CD4-positive, alpha-beta T cell treated with Interferon gamma for 1 hour (primary cell): ENCODE data around the gene CHD5.

Source experiments
- DNase-seq: peaks from one replicate; pipeline ENCODE4 v3.0.0-alpha.2; 2020

Gene CHD5

DNA sequence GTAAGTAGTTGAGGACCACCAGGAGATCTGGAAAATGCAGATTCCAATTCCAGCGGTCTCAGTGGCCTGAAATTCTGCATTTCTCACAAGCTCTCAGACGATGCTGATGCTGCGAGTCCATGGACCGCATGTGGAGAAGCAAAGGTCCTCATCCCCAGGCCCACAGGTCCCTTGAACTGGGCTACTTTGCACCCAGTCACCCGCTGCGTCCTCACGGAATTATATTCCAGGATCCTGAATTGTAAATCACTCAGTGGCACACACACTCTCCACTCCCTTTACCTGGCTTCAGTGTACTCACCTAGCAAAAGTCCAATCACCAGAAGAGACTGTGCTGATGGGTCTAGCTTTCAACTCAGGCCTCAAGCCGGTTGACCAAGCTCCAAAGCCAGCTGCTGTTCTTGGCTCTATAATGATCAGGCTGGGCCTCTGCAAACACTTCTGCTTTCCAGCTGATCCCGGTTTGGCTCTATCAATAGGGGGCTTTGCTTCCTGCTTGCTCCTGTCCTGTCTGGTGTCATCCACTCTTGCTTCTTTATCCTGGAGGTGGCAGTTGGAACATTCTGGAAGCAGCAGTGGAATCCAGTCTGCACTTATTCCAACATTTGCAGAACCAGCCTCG is 20.2 kb upstream of the CHD5 start:
- DNase-seq, result no peak

GRCh38 chr1:6199298-6200187 is 19.4 kb upstream of the CHD5 start, which contains the start of gene RPL22:
TSS of gene RPL22 (minus strand) at chr1:6199595. CDS start at chr1:6199573, 22 bp downstream.
- DNase-seq, result peak; percentile 97

- DNase-seq, result no peak
Measured at GRCh38 chr1:6198646-6199297, 18.7 kb upstream of the CHD5 start.

GRCh38 chr1:6197746-6198427 is 17.8 kb upstream of the CHD5 start:
- no peak for DNase-seq

DNA sequence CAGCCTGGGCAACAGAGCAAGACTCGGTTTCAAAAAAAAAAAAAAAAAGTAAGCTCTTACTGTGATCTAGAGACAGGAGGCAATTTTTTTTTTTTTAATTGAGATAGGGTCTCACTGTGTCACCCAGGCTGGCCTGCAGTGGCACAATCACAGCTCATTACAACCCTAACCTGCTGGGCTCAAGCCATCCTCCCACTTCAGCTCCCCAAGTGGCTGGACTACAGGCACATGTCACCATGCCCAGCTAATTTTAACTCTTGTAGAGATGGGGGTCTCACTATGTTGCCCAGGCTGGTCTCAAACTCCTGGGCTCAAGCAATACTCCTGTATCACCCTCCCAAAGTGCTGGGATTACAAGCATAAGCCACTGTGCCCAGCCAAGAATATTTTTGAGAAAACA is 11.8 kb upstream of the CHD5 start:
- no peak for DNase-seq

DNA sequence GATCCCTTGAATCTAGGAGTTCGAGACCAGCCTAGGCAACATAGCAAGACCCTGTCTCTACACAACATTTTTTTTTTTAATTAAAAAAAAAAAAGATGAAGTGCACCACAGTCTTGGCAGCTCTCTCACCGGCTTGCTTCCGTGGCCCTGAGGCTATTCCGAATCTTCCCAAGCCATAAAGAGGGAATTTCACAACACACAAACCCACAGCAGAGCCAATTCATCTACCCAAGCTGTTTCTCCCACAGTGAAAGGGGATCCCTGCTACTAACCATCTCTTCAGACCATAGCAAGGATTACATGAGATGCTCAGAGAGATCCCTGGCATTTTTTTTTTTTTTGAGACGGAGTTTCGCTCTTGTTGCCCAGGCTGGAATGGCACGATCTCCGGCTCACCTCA is 8.3 kb upstream of the CHD5 start:
- DNase-seq, result no peak

DNA sequence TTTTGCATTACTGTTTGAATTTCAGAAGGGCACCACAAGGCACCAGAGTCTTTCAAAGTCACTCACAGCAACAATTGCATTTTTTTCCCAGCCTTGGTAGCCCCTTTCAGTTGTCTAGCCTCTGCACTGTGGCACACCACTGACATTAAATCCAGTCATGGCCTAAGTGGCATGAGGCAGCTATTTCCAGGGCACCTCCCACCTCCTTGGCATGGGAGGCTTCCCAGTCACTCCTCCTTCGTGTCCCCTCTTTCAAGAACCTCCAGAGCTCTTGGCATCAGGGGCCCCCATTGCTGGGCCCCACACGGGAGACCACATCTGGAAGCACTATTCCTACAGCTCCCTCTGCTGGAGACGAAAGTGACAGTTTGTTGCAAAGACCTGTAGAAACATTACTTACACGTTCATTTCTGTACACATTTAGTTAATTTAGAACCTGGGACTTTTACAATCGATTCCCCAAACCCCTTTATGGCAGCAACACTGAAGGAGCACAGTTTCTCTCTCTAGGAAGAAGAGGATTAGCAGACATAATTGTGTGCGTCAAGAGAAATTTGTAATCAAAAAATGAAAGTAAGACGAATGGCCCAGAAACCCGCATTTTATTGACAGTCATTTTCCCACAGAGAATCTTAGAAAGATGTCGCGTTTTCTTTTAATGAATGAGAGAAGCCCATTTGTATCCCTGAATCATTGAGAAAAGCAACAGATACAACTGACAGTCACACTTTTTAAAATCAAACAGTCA is 5.7 kb upstream of the CHD5 start:
- no peak for DNase-seq

GRCh38 chr1:6185151-6185550 is 5.0 kb upstream of the CHD5 start:
- no peak for DNase-seq

DNA sequence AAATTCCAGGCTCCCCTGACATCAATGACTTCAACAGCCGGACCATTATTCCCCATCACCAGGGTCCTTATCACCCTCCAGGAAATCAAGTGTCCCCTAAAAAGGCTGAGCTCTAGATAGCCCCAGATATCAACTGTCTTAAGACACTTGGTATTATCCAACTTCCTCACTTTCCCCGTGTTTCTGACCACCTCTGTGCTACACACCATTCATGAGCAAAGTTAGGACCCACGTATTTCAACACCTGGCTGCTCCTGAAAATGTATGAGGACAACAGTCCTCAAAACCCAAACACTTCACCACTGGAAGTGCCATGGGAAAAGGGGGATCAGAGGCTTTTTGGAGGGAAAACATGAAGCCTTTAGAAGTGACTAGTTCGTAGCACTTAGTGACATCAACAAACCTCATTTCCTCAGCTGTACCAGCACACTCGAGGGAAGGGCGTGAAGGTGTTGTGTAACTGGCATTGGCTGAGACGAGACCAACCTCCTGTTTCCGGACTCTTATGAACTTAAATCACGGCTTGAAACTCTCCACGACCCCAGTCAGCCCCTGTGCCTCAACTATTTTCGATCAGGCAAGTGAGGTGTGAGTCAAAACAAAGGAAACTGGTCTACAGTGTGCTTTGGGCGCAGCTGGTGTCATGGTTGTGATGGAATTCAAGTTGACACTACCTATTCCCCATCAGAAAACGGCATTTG is 4.1 kb upstream of the CHD5 start:
- DNase-seq, result no peak

- DNase-seq, result no peak
Measured at GRCh38 chr1:6183520-6183989, 3.4 kb upstream of the CHD5 start.

DNA sequence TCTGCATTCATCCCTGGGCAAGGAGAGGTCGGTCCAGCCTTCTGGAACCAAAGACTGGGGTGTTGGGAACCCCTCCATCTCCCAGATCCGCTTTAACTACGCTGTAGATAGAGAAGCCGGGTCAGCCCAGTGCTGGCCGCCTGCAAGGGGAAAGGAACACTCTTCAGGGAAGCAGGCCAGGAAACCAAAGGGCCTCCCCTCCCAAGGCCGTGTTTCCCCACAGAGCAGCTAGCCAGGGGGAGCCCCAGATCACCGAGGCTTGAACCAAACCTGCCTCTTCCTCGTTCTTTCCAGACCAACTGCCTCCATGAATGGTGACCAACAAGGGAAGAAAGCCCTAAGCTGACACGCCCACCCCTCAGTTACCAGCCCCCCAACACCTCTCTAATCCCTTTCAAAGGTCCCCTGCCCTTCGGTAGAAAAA is 1.2 kb upstream of the CHD5 start:
- DNase-seq, result no peak

GRCh38 chr1:6180707-6181311 is 688 bp upstream of the CHD5 start:
- no peak for DNase-seq

DNA sequence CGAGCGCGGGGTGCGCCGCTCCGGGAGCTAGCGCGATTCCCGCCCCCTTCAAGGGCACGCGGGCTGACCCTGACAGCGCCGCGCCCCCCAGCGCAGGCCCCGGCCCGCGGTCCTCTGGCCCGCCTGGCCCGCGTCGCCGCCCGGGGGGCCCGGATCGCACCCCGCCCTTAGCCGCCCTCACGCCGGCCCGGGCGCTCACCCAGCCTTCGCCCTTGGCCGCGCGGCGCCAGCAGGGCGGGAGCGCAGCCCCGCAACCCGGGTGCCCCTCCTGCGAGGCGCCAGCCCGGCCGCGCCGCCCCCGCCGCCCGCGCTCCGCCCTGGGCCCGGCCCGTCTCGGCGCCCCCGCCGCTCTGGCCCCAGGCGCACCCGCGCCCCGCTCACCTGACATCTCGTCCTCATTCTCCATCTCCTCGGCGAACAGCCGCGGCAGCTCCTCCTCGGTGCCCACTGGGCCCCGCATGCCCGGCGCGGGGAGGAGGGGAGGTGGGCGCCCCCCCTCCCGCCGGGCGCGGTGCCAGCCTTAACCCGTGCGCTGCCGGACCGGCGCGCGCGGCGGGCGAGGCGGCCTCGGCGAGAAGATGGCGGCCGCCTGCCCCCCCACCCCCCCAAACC is 451 bp downstream of the CHD5 start:
- DNase-seq, result no peak

- DNase-seq, result no peak
Measured at GRCh38 chr1:6178751-6179563, 1.2 kb downstream of the CHD5 start.

DNA sequence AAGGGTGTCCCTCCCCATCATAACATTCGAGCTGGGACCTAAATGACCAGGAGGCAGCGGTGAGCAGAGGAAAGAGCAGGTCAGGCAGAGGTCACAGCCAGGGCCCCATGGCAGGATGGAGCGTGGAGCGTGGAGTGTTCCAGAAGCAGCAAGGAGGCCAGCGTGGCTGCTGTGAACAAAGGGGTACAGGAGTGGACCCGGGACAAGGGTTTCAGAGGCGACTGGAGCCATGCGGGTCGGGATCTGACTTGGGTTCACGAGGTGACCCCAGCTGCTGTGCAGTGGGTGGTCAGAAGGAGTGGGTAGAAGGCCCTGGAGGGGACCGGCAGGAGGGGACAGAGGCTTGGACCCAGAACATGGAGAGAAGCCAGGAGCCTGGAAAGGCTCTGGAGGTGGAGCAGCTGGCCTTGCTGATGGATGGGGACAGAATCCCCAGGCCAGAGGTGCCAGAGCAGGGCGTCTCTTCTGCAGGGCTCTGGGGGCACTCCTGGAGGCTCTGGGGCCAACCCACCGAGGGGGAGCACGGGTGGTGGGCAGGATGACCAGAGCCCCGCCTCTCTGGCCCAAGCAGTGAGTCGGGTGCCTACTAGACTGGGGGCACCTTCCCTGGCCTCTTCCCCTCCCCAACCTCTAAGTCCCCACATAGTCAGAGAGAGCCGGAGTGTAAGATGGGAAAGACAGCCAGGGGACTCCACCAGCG is 2.3 kb downstream of the CHD5 start:
- DNase-seq, result no peak

DNA sequence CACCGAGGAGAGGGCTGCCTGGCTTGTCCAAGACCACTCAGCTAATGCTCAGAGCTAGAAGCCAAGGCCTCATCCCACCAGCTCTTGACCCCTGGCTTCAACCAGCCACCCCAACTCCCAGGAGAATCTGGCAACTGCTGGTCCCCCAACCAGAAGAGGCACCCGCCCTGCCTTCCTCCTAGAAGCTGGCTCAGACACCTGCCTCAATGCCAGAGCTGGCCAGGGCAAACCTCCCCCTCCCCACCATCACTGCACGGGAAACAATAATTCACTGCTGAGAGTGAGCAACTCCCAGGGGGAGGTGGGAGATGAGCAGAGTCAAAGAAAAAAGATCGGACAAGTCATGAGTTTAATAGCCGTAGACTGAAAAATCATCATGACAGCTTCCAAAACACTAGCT is 3.3 kb downstream of the CHD5 start:
- DNase-seq, result no peak

GRCh38 chr1:6175411-6175828 is 4.7 kb downstream of the CHD5 start:
- DNase-seq, result no peak

DNA sequence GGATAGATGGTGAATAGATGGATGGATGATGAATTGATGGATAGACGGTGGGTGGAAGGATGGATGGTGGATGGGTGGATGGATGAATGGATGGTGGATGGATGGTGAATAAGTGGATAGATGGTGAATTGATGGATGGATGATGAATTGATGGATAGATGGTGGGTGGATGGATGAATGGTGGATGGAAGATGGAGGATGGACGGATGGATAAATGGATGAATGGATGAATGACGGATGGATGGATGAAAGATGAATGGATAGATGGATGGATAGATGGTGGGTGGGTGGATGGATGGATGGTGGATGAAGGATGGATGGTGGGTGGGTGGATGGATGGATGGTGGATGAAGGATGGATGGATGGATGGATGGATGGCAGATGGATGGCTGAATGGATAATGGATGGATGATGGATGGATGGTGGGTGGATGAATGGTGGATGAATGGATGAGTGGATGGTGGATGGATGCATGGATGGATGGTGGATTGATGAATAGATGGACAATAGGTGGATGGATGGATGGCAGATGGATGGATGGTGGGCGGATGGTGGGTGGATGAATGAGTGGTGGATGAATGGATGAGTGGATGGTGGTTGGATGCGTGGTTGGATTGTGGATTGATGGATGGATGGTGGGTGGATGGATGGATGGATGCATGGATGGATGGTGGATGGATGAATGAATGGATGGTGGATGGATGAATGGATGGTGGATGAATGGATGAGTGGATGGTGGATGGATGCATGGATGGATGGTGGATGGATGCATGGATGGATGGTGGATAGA is 5.3 kb downstream of the CHD5 start:
- no peak for DNase-seq
